GM21528 (cell line): ENCODE results near the gene KCNJ13.
"Not testable (repeated sequence)": the region's sequence is repeated elsewhere in the genome, so short reads cannot be mapped to it uniquely, and the experiment has no call there.

Source experiments
- ATAC-seq: cut with Tn5 transposase; IDR thresholded peaks from one replicate; pipeline ENCODE4 v1.9.1; 2021; ENCODE audit warnings: mild to moderate bottlenecking, moderate library complexity; ENCODE audit not compliant: unreplicated experiment, low FRiP score

The KCNJ13 gene

GRCh38 chr2:232770207-232770606 lies 6.2 kb downstream of the KCNJ13 start:
- ATAC-seq = no peak

- no peak for ATAC-seq
These were observed 8.5 kb downstream of the KCNJ13 start for GRCh38 chr2:232767866-232768265.

- ATAC-seq = no peak
These were observed 15.0 kb downstream of the KCNJ13 start for GRCh38 chr2:232761301-232761907.

- no peak for ATAC-seq
These were observed 18.5 kb downstream of the KCNJ13 start for GRCh38 chr2:232757905-232758304.

- ATAC-seq = no peak
These were observed 26.2 kb downstream of the KCNJ13 start for GRCh38 chr2:232750135-232750671.

- no peak for ATAC-seq
These were observed 27.0 kb downstream of the KCNJ13 start for GRCh38 chr2:232749331-232749730.

- ATAC-seq = no peak
These were observed 28.3 kb downstream of the KCNJ13 start for GRCh38 chr2:232748038-232748437.

- no peak for ATAC-seq
These were observed 31.4 kb downstream of the KCNJ13 start for GRCh38 chr2:232744963-232745362.

- no peak for ATAC-seq
These were observed 34.4 kb downstream of the KCNJ13 start for GRCh38 chr2:232741972-232742371.

GRCh38 chr2:232741294-232741693 lies 35.1 kb downstream of the KCNJ13 start:
- no peak for ATAC-seq

- ATAC-seq = no peak
These were observed 44.9 kb downstream of the KCNJ13 start for GRCh38 chr2:232731470-232731869.

GRCh38 chr2:232728785-232729184 lies 47.6 kb downstream of the KCNJ13 start:
- no peak for ATAC-seq

GRCh38 chr2:232723027-232723426 lies 53.3 kb downstream of the KCNJ13 start:
- no peak for ATAC-seq

GRCh38 chr2:232721882-232722281 lies 54.5 kb downstream of the KCNJ13 start:
- no peak for ATAC-seq

GRCh38 chr2:232721261-232721660 lies 55.1 kb downstream of the KCNJ13 start:
- ATAC-seq = no peak

- not testable (repeated sequence) for ATAC-seq
These were observed 56.3 kb downstream of the KCNJ13 start for GRCh38 chr2:232720056-232720455.
